H9 (cell line): ENCODE data around the gene GTPBP4. TPM values are rescaled to one million over a fixed set of nuclear protein-coding genes. Genes with fewer than 3 reads are reported as not detected.

Experiments used
- DNase-seq: peaks from one replicate; pipeline ENCODE4 v3.0.0-alpha.2; 2017
- H2AFZ ChIP-seq: one replicate; pipeline ENCODE4 v1.6.1; 2013; ENCODE audit warnings: mild to moderate bottlenecking, low read length, control low read depth, moderate library complexity
- H2AK5ac ChIP-seq: 2 replicates; pipeline ENCODE4 v1.6.1; 2013; ENCODE audit warnings: low read length, control low read depth, mixed read lengths; ENCODE audit not compliant: insufficient read length
- H2BK120ac ChIP-seq: one replicate; pipeline ENCODE4 v1.6.1; 2013; ENCODE audit warnings: low read depth, mild to moderate bottlenecking, low read length, control low read depth, inconsistent platforms; ENCODE audit not compliant: poor library complexity, severe bottlenecking
- H2BK12ac ChIP-seq: 2 replicates; pipeline ENCODE4 v1.6.1; 2013; ENCODE audit warnings: low read length, control low read depth, mixed read lengths, low read depth; ENCODE audit not compliant: insufficient read length
- H2BK15ac ChIP-seq: 2 replicates; pipeline ENCODE4 v1.6.1; 2013; ENCODE audit warnings: low read depth, low read length, control low read depth
- H2BK20ac ChIP-seq: one replicate; pipeline ENCODE4 v1.6.1; 2013; ENCODE audit warnings: low read depth, mild to moderate bottlenecking, low read length, control low read depth, inconsistent platforms; ENCODE audit not compliant: poor library complexity, severe bottlenecking
- H2BK5ac ChIP-seq: 2 replicates; pipeline ENCODE4 v1.6.1; 2013; ENCODE audit warnings: low read length, control low read depth, mixed read lengths; ENCODE audit not compliant: insufficient read length
- H3K14ac ChIP-seq: 2 replicates; pipeline ENCODE4 v1.6.1; 2013; ENCODE audit warnings: low read length, control low read depth; ENCODE audit not compliant: insufficient read depth
- H3K18ac ChIP-seq: 2 replicates; pipeline ENCODE4 v1.6.1; 2013; ENCODE audit warnings: low read depth, mild to moderate bottlenecking, mixed read lengths, low read length, control low read depth; ENCODE audit not compliant: insufficient read length
- H3K23ac ChIP-seq: 2 replicates; pipeline ENCODE4 v1.6.1; 2013; ENCODE audit warnings: low read length, control low read depth, mixed read lengths, low read depth; ENCODE audit not compliant: insufficient read length
- H3K23me2 ChIP-seq: 2 replicates; pipeline ENCODE4 v1.6.1; 2013; ENCODE audit warnings: low read depth, mild to moderate bottlenecking, mixed read lengths, low read length, control low read depth; ENCODE audit not compliant: insufficient read length, poor library complexity, severe bottlenecking
- H3K27ac ChIP-seq: 2 replicates; pipeline ENCODE4 v1.5.1; 2013; ENCODE audit warnings: low read length, control low read depth, mixed read lengths, low read depth; ENCODE audit not compliant: insufficient read length
- H3K27me3 ChIP-seq: 2 replicates; pipeline ENCODE4 v1.6.1; 2013; ENCODE audit warnings: low read length, control low read depth, inconsistent platforms; ENCODE audit not compliant: insufficient read depth
- H3K4ac ChIP-seq: 2 replicates; pipeline ENCODE4 v1.6.1; 2013; ENCODE audit warnings: low read depth, mild to moderate bottlenecking, control low read depth, inconsistent platforms, low read length, moderate library complexity
- H3K4me1 ChIP-seq: 2 replicates; pipeline ENCODE4 v1.6.1; 2013; ENCODE audit warnings: low read length, control low read depth, inconsistent platforms; ENCODE audit not compliant: insufficient read depth
- H3K4me2 ChIP-seq: 2 replicates; pipeline ENCODE4 v1.6.1; 2013; ENCODE audit warnings: low read length, control low read depth, mixed read lengths; ENCODE audit not compliant: insufficient read length, insufficient read depth
- H3K56ac ChIP-seq: 2 replicates; pipeline ENCODE4 v1.6.1; 2013; ENCODE audit warnings: low read depth, mild to moderate bottlenecking, mixed read lengths, low read length, control low read depth; ENCODE audit not compliant: insufficient read length
- H3K79me1 ChIP-seq: 2 replicates; pipeline ENCODE4 v1.6.1; 2013; ENCODE audit warnings: low read depth, mild to moderate bottlenecking, moderate library complexity, low read length, control low read depth, inconsistent platforms; ENCODE audit not compliant: insufficient read depth, poor library complexity, severe bottlenecking
- H3K79me2 ChIP-seq: 2 replicates; pipeline ENCODE4 v1.6.1; 2013; ENCODE audit warnings: low read length, control low read depth, inconsistent platforms; ENCODE audit not compliant: insufficient read depth
- H3K9ac ChIP-seq: 2 replicates; pipeline ENCODE4 v1.6.1; 2013; ENCODE audit warnings: low read length, control low read depth, mixed read lengths; ENCODE audit not compliant: insufficient read length; ENCODE audit errors: extremely low read depth
- H3K9me3 ChIP-seq: one replicate; pipeline ENCODE4 v1.6.1; 2013; ENCODE audit warnings: low read depth, low read length, inconsistent platforms; ENCODE audit not compliant: control insufficient read depth
- H3T11ph ChIP-seq: one replicate; pipeline ENCODE4 v1.6.1; 2013; ENCODE audit warnings: mild to moderate bottlenecking, low read length, control low read depth, inconsistent platforms
- H4K20me1 ChIP-seq: one replicate; pipeline ENCODE4 v1.6.1; 2013; ENCODE audit not compliant: control insufficient read depth, insufficient read length, insufficient read depth
- H4K5ac ChIP-seq: 2 replicates; pipeline ENCODE4 v1.6.1; 2013; ENCODE audit warnings: low read depth, mild to moderate bottlenecking, mixed read lengths, low read length, control low read depth; ENCODE audit not compliant: insufficient read length
- H4K8ac ChIP-seq: replicated peaks from 2 replicates; pipeline ENCODE4 v1.6.1; 2013; ENCODE audit warnings: low read length, control low read depth, mixed read lengths, low read depth; ENCODE audit not compliant: insufficient read length
- H4K91ac ChIP-seq: 2 replicates; pipeline ENCODE4 v1.6.1; 2013; ENCODE audit warnings: low read depth, mild to moderate bottlenecking, moderate library complexity, mixed read lengths, low read length, control low read depth; ENCODE audit not compliant: insufficient read length
- H3K27ac Mint-ChIP-seq, 3 experiments: 2 replicates in 2 of 3; 3 replicates in 1 of 3; pipeline ENCODE4 v1.8.0; 2020 to 2021; ENCODE audit warnings: mixed read lengths in 3 of 3, mild to moderate bottlenecking in 1 of 3, moderate library complexity in 1 of 3
- H3K27me3 Mint-ChIP-seq: 2 replicates; pipeline ENCODE4 v1.8.0; 2021; ENCODE audit warnings: low read depth, mild to moderate bottlenecking, moderate library complexity, mixed read lengths
- H3K36me3 Mint-ChIP-seq, 3 experiments: 2 replicates in 2 of 3; 3 replicates in 1 of 3; pipeline ENCODE4 v1.8.0; 2020 to 2021; ENCODE audit warnings: low read depth in 3 of 3, mixed read lengths in 3 of 3; ENCODE audit not compliant: insufficient read depth in 1 of 3
- H3K4me1 Mint-ChIP-seq, 2 experiments: 2 replicates each; pipeline ENCODE4 v1.8.0; 2020; ENCODE audit warnings: mixed read lengths in 2 of 2
- H3K4me3 Mint-ChIP-seq, 2 experiments: 2 replicates in 1 of 2; 3 replicates in 1 of 2; pipeline ENCODE4 v1.8.0; 2020 to 2021; ENCODE audit warnings: mild to moderate bottlenecking in 2 of 2, mixed read lengths in 2 of 2, moderate library complexity in 1 of 2
- H3K9me3 Mint-ChIP-seq, 2 experiments: 2 replicates in 1 of 2; 3 replicates in 1 of 2; pipeline ENCODE4 v1.8.0; 2020; ENCODE audit warnings: mild to moderate bottlenecking in 2 of 2, mixed read lengths in 2 of 2, moderate library complexity in 1 of 2
- WGBS: extraction: QIAGEN DNeasy Blood & Tissue Kit; methylation state at CpG from one replicate; pipeline ENCODE4 v1.1.7; 2013; ENCODE audit warnings: missing lambda C conversion rate, low lambda C conversion rate, mixed read lengths; ENCODE audit not compliant: insufficient read length; ENCODE audit errors: extremely low coverage; 5-methylcytosine and 5-hydroxymethylcytosine counted together
- total RNA-seq: library from RNA; stranded (reverse); gene quantifications from 2 replicates; pipeline ENCODE4 v1.2.1, GENCODE V29; 2021
- TF ChIP-seq, protein P1 (sequence below): fragments of 200-600 bp; sonication (generic); conservative IDR thresholded peaks from 3 replicates; pipeline ENCODE4 v1.8.0; 2021; ENCODE audit warnings: antibody characterized with exemption, mild to moderate bottlenecking

Gene GTPBP4
- total RNA-seq, 1 experiment from 2014 or later, result 134 TPM

DNA sequence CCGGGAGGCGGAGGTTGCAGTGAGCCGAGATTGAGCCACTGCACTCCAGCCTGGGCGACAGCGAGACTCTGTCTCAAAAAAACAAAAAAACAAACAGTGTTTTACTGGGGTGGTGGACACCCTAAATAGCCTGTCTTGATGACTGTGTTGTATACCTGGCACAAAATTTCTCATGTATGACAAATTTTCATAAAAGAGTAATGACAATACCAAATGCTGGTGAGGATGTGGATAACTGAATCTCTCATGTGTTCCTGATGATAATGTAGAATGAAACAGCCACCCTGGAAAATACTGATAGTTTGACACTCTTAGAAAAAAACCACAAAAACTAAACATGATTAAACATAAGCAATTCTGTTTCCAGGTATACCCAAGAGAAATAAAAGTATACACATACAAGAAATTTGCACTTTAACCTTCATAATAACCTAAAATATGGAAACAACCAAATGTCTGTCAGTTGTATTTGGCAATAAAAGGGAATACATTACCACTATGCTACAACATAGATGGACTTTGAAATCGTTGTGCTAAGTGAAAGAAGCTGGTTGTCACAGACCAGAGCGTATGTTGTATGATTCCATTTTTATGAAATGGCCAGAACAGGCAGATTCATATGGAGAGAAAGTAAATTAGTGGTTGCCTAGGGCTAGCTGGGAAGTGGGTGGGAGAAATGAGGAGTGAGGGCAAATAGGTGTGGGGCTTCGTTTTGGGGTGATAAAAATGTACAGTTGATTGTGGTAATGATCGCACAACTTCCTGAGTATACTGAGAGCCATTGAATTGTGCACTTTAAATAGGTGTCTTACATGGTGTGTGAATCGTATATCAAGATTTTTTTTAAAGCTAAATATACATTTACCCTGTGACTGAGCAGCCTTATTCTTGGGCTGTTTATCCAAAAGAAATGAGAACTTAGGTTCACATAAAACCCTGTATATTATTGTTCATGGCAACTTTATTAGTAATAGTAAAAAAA, 80.4 kb downstream of the GTPBP4 start:
- Histone ChIP-seq H2AK5ac (no peak overlapping the region), H2BK20ac (no peak overlapping the region), H3K79me2 (no peaks in the 10 kb centered on the region), H3K27ac (no peak overlapping the region), H3K4me2 (no peak overlapping the region), H3K56ac (no peak overlapping the region), H2BK5ac (no peak overlapping the region), H4K20me1 (no peaks in the 10 kb centered on the region), H4K5ac (no peak overlapping the region), H3K9me3 (no peaks in the 10 kb centered on the region), H3K14ac (no peak overlapping the region), H2BK120ac (no peak overlapping the region), H4K8ac (no peak overlapping the region), H3K9ac (no peak overlapping the region), H3K23me2 (no peaks in the 10 kb centered on the region), H3K23ac (no peak overlapping the region), H2BK15ac (no peak overlapping the region), H3K27me3 (no peaks in the 10 kb centered on the region), H3K18ac (no peak overlapping the region), H3K79me1 (peaks cover 2% of the 10 kb centered on the region), H3K4ac (no peak overlapping the region), H2AFZ (no peak overlapping the region), H4K91ac (no peak overlapping the region), H3K4me1 (0 out of 2 replicates have a peak, but pooled peaks cover 3% of the 10 kb centered on the region), H3T11ph (no peak overlapping the region), H2BK12ac (no peak overlapping the region)
- Mint-ChIP-seq H3K9me3 (no peaks in the 10 kb centered on the region), H3K36me3 (peaks cover 0 to 10% (median 2%) of the 10 kb centered on the region in 3 experiments; a peak in 5 of 7 replicates), H3K4me1 (peaks cover 6 to 16% of the 10 kb centered on the region in 2 experiments; a peak in 3 of 4 replicates), H3K27ac (no peak overlapping the region), H3K27me3 (no peaks in the 10 kb centered on the region), H3K4me3 (no peak overlapping the region)
- no peak for DNase-seq
- WGBS, result no CpG with 5 or more reads among the region's 10 CpGs
- TF ChIP-seq, protein P1, sequence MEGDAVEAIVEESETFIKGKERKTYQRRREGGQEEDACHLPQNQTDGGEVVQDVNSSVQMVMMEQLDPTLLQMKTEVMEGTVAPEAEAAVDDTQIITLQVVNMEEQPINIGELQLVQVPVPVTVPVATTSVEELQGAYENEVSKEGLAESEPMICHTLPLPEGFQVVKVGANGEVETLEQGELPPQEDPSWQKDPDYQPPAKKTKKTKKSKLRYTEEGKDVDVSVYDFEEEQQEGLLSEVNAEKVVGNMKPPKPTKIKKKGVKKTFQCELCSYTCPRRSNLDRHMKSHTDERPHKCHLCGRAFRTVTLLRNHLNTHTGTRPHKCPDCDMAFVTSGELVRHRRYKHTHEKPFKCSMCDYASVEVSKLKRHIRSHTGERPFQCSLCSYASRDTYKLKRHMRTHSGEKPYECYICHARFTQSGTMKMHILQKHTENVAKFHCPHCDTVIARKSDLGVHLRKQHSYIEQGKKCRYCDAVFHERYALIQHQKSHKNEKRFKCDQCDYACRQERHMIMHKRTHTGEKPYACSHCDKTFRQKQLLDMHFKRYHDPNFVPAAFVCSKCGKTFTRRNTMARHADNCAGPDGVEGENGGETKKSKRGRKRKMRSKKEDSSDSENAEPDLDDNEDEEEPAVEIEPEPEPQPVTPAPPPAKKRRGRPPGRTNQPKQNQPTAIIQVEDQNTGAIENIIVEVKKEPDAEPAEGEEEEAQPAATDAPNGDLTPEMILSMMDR, result no peak

Other genes starting within 250 kb of the GTPBP4 start
- gene LARP4B, start 56.7 kb upstream of the GTPBP4 start, total RNA-seq, result 88.9 and 92.8 TPM in 2 replicates
- gene IDI2, start 37.4 kb downstream of the GTPBP4 start, total RNA-seq, result not detected in 2 replicates
- gene IDI1, start 60.7 kb downstream of the GTPBP4 start, total RNA-seq, result 40.8 and 44.7 TPM in 2 replicates
- gene WDR37, start 68.0 kb downstream of the GTPBP4 start, total RNA-seq, result 13.1 and 14.0 TPM in 2 replicates